ENCODE measurements around the gene GDF2.

DNA sequence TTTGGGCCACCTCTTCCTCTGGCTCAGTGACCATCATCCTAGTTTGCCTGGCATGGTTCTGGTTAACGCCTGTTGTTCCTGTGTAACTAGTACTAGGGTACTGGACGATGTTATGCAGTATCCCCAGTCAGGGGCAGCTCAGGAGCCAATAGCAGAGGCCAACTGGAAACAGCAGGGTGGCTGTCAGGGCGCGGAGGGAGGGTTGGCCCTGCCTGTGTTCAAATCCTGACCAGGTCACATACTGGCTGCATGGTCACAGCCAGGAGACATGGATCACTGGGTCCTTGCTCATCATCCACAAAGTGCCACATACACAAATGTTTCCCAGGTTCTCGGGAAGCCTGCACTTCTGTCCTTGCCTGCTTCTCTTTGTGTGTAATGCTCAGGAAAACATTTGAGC, 13.7 kb downstream of the GDF2 start:
- no peak for TF ChIP-seq EZH2 (IDR thresholded peaks at IDR 0.05; ENCODE audit: borderline replicate concordance, insufficient read depth, low read length, poor library complexity, severe bottlenecking)
- no peak for TF ChIP-seq RAD21 (conservative IDR thresholded peaks at IDR 0.05)
- TF ChIP-seq, protein P1, sequence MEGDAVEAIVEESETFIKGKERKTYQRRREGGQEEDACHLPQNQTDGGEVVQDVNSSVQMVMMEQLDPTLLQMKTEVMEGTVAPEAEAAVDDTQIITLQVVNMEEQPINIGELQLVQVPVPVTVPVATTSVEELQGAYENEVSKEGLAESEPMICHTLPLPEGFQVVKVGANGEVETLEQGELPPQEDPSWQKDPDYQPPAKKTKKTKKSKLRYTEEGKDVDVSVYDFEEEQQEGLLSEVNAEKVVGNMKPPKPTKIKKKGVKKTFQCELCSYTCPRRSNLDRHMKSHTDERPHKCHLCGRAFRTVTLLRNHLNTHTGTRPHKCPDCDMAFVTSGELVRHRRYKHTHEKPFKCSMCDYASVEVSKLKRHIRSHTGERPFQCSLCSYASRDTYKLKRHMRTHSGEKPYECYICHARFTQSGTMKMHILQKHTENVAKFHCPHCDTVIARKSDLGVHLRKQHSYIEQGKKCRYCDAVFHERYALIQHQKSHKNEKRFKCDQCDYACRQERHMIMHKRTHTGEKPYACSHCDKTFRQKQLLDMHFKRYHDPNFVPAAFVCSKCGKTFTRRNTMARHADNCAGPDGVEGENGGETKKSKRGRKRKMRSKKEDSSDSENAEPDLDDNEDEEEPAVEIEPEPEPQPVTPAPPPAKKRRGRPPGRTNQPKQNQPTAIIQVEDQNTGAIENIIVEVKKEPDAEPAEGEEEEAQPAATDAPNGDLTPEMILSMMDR (IDR thresholded peaks at IDR 0.05; ENCODE audit: poor library complexity, severe bottlenecking), result no peak
- TF ChIP-seq TAF1 (IDR thresholded peaks at IDR 0.05; ENCODE audit: low read depth), result no peak

All from neural cell (in vitro differentiated cells).